GM18502 (cell line): ENCODE results near the gene ALS2.
"Not testable (repeated sequence)": the region's sequence is repeated elsewhere in the genome, so short reads cannot be mapped to it uniquely, and the experiment has no call there.

ENCODE experiments used
- ATAC-seq: cut with Tn5 transposase; IDR thresholded peaks from one replicate; pipeline ENCODE4 v1.9.1; 2021; ENCODE audit warnings: mild to moderate bottlenecking; ENCODE audit not compliant: unreplicated experiment, poor library complexity

Gene ALS2

DNA sequence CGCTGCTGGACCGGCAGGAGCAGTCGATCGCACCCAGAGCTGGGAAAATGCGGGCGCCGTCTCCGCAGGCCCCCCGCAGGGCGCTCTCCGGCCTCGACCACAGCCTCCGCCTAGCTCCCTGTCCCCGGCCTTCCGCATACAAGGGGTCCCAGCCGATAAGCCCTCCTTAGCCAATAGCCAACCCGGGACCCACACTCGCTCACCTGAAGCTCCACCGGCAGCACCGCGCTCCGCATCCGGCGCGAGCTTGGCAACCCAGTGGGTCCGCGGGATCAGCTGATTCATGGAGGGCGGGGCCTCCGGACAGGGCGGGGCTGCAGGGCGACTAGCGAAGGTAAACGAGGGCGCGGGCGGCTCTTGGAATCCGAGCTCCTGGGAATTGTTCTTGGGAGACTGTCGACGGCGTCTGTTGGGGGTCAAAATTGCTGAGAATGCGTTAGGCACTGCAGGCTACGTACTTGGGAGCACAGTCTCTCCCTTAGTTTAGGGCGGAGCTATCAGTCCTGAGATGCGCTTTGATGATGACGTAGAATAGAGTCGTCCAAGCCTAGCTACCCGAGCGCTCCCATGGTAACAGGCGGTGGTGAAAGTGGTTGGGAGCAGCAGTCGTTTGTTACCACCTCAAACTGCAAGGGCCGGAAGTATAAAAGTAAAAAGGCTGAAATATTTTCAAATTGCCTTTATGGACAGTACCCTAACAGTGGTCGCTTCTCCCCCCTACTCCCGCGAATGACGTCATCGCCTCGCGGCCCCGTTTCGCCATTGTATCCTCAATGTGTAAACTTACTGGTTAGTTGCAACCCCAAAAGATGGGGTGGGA, at the start of gene ALS2:
Gene ALS2 (minus strand): TSS at position 260 of the 820 bp plus-strand sequence. CDS start 12,048 bp downstream, outside the sequence.
- ATAC-seq = peak; percentile 95

DNA sequence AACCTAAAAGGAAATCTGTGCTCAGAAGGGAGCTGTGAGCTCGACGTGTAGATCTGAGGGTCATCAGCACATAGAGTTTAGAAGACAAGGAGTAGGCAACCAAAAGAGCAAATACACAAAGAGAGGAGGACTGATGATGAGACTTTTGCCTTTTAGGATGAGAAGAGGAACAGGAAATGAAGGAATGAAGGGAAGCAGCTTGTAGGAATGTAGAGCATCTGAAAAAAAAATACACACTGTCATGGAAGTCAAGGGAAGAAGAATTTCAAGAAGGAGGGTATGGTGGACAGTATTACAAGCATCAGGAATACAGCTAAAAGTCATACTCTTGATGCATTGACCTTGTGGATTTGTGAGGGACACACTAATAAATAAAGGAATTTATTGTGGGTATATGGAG, 47.5 kb upstream of the ALS2 start:
- no peak for ATAC-seq

DNA sequence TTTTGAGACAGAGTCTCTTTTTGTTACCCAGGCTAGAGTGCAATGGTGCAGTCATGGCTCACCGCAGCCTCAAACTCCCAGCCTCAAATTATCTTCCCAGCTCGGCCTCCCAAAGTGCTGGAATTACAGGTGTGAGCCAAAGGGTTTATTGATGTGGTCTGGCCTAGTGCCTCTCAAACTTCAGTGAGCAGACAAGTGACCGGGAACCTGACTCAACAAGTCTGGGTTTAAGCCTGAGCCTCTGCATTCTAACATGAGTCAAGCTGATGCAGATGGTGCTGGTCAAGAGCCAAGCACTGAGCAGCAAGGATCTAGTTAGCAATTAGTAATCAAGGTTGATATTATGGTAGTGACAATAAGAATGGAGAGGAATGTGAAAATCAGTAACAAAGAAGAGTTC, 46.9 kb upstream of the ALS2 start:
- no peak for ATAC-seq

DNA sequence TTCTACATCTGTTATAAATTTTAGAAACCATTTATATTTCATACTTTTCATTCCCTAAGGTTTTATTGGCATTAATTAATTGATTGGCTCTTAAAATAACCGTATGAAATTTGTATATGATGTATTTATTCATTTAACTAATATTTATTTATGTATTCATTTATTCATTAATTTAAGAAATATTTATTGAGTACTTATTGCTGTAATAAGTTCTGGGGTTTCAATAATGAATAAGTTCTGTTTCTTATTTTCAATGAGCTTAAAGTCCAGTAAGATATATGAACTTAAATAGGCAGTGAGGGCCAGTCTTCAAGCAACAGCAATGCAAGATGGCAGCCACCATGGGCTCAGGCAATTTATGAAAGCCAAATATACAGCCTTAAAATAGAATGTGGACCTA, 43.5 kb upstream of the ALS2 start:
- ATAC-seq = no peak

DNA sequence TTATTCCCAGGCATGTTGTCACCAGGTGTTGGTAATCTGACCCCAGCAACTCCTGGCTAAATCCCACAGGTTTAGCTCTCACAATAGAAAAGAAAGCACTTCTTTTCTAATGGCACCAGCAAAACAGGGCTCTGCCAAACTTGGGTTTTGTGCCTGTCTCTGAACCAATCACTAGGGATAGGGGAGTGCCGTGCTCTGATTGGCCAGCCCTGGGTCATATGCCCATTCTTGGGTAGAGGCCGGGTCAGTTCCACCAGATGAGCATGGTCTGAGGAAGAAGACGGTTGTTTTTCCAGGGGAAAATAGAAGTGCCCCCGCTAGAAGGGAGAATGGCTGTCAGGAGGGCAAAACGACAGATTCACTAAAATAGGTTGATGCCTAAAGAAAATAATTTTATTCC, 40.3 kb upstream of the ALS2 start:
- ATAC-seq = no peak

DNA sequence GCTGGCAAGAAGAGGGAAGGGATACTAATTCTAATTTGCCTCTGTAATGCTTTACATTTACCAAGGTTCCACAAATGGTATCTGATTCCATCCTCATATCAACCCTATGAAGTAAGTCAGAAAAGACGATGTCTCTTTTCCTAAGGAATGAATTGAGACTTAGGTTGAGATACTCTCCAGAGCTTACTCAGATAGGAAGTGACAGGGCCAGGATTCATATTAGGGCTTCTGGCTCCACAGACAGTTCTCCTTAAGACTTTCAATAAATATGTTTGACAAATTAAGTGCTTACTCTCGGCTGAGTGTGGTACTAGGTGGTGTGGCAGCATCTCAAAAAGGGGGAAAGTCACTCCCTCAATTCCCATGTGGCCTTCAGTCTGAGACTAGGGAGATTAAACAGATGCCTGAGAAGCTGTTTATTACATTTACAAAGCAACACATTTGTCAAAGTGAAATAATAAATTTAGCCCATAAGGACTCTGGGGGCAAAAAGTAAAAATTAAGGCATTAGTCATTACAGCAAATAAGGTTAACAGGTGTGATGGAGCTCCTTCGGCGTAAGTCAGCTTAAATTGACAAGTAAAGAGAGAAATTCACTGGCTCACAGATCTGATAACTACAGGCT, 39.8 kb upstream of the ALS2 start:
- ATAC-seq = no peak

DNA sequence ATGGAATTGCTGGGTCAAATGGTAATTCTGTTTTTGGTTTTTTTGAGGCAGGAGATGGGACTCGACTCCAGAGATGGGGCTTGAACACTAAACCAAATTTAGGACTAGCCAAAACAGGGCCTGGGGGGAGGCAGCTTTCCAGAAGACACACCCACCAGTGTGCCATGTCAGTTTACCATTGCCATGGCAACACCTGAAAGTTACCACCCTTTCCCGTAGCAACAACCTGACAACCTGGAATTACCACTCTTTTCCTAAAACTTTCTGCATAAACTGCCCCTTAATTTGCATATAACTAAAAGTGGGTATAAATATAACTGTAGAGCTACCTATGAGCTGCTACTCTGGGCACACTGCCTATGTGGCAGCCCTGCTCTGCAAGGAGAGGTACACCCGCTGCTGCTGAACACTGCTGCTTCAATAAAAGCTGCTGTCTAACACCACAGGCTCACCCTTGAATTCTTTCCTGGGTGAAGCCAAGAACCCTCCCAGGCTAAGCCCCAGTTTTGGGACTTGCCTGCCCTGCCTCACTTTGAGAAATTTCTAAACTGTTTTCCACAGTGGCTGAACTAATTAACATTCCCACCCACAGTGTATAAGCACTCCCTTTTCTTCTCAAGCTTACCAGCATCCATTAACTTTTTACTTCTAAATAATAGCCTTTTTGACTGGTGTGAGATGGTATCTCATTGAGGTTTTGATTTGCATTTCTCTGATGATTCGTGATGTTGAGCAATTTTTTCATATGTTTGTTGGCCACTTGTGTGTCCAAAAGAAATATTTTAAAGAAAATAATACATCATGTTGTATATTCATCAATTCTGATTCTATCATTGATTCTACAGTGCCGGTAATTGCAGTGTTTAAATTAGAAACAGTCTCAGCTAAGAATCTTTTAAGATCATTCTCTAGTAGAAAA, 36.2 kb upstream of the ALS2 start:
- ATAC-seq = no peak

DNA sequence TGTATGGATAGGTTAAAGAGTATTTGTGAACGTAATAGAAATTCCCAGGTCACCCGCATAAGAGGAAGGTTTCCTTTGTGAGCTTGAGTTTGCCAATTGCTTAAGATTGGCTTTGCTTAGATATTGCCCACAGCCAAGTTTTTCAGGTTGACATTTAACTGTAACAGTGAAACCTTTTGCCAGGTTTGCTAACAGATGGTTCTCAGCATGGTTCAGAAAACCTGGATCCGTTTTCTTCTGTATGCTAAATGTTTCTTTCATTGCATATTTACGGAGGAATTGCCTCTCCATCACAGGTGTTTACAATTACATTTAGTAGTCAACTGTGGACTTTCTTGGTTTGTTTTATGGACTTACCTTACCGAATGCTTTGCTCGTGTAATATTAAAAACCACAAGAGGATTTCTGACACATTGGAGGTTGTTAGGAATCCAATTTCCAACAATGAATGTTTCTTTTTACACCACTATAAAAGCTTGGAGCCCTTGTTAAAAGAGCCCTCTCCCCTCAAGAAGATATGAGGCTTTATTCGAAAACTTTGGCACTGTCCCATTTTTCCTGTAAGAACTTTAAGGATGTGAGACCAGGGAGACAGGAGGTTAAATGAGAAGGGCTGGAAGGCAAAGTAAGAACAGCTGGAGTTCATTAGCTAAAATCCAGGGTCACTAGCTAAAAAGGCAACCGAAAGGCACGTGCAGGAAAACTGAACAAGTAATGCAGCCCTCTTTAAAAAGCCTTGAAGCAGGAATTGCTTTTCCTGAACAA, 33.4 kb upstream of the ALS2 start:
- no peak for ATAC-seq

DNA sequence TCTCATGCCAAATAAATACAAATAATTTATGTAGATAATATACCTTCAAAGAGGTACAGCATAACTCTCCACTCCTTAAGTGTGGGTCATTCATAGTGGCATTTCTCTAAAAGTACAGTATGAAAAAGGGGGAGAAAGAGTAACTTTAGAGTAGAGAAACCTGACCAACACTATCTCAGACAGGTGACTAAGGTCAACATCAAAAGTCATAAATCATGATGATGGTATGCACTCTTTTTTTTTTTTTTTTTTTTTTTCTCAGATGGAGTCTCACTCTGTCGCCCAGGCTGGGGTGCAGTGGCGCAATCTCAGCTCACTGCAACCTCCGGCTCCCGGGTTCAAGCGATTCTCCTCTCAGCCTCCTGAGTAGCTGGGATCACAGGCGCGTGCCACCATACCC, 29.9 kb upstream of the ALS2 start:
- ATAC-seq = not testable (repeated sequence)

DNA sequence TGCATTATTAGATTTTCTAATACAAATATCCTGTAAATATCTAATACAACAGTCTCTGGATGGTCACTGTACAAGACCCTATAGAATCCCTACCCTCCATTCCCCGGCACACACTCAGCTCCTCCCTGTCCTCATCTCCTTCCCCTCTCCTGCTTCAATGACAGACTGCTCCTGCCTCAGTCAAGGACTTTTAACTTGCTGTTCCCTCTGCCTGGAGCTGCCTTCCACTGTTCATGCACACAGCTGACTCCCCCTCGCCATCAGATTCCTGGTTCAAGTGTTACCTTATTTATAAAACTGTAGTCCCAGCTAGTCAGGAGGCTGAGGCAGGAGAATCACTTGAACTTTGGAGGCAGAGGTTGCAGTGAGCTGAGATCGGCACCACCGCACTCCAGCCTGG, 28.9 kb upstream of the ALS2 start:
- ATAC-seq = no peak

DNA sequence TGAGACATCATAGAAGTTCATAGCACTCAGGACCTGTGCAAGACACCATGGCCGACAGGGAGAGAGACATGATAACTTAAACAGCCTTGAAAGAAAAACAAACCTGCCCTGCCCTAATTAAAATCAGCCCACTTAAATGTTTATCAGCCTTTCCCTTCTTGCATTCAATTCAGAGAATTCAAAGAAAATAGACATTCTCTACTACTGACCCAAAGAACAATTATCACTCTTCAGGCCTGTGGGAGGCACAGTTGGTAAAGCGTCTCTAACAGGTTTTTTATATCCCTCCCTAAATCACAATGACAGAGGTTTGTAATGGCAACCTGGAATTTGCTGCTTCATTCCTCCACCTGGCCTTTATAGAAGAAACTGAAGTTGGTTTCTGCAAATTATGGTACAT, 27.3 kb upstream of the ALS2 start:
- ATAC-seq = no peak

DNA sequence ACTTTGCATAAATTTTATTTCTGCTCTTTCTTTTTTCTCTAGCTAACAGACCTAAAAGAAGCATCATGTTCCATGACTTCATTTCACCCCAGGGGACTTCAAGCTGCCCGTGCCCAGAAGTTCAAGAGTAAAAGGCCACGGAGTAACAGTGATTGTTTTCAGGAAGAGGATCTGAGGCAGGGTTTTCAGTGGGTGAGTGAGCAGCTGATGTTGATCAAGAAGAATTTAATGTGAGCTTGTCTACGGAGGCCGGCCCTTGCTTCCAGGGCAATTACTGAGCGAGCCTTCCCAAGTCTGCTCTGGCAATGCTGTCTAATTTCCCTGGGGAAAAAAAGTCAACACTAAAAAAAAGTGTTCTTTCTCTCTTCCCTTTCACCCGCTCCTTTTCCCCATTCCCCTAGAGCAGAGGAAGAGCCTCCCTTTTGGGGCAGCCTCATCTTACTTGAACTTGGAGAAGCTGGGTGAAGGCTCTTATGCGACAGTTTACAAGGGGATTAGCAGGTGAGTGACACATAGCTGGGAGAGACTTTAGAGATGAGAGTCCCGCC, 26.8 kb upstream of the ALS2 start:
- no peak for ATAC-seq

DNA sequence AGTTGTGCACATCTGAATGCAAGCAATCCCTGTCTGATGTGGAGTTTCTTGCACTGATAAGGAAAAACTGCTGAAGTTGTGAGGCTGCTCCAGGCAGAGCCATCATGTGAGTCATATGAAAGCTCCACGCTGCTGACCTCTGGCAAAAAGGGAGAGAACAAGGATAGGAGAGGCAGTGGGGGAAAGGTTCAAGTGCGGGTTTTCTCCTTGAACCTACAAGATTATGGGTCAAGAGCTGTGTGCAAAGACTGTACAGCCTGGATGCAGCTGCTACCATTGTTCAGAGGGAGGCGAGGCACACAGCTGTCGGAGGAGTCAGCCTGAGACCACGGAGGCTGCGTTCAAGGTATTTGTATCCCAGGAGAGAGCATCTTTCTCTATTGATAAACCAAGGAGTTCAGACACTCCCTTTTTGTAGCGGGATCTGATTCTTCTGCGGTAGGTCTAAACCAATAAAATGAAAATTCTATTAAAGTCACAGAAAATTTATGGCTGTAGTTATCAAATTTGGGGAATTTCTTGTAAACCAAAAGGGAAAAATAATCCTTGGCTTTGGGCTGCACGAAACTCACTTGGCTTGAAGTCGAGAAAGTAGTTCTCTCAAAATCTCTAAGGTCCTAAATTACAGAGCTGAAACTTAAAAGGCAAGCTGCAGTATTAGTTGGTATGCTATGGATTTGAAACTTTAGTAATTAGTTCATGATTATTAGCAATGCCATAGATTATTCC, 25.9 kb upstream of the ALS2 start, which contains the start of gene CDK15:
Gene CDK15 (plus strand): TSS at position 96 of the 729 bp plus-strand sequence. CDS start 128 bp downstream, at position 224.
- ATAC-seq = no peak

DNA sequence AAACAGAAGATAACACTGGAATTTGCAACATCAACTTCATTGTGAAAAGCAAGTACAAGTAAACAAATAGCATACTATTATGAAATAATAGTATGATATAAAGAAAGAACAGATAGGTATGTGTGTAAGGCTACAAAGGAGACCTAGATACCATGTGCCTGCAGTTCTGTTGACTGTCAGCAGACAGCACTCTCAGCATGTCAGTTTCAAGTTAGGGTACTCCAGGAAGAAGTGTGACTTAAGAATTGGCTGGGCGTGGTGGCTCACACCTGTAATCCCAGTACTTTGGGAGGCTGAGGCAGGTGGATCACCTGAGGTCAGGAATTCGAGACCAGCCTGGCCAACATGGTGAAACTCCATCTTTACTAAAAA, 18.2 kb upstream of the ALS2 start:
- not testable (repeated sequence) for ATAC-seq

DNA sequence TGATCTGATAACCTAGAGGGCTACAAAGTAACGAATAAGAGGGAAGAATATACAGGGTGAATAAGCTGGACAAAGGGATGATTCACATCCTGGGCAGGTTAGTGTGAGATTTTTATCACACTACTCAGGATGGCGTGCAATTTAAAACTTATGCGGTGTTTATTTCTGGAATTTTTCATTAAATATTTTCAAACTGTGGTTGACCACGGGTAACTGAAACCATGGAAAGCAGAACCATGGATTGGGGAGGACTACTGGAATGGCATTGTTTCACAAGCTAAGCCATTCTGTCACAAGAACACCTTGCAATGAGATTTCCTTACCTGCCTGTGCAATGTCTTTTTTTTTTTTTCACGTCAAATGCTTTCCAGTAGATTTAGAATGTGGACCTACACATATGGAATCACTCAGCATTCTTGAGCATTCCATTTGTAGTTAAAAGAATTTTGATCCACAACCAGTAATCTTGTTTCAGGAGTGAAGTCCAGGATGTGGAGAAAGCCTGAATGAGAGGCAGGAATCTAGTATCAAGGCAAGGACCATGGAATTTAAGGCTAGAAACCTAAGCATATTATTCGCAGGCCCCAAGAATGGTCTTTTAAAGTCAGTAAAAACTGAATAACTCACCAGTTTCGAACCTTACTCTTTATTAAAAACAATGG, 17.6 kb upstream of the ALS2 start:
- ATAC-seq = no peak

DNA sequence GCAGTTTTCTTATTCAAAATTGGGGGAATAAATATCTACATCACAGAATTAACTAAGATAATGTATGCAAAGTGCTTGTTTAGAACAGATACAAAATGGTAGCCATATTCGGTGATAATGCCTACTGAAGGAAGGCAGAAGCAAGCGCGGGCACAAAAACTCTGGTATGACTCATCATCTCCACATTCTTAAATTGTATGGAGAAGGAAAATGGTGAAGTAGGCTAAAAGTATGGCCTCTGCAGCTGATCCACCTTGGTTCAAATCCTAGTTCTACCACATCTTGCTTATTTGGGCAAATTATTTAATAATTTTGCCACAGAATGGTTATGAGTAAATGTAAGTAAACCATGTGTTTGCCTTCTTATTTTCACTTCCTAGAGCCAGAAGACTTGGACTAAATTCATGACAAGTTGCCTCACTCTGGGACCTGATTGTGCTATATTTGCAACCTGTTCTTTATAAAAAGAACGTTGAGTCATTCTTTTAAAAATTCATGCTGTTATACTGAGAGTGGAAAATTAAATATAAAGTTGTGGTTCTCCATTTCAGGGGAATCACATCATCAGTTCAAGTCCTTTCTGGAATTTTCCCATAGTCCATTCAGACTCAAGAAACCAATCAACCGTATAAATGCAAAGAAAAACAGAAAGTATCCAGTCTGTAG, 16.6 kb upstream of the ALS2 start:
- ATAC-seq = no peak

DNA sequence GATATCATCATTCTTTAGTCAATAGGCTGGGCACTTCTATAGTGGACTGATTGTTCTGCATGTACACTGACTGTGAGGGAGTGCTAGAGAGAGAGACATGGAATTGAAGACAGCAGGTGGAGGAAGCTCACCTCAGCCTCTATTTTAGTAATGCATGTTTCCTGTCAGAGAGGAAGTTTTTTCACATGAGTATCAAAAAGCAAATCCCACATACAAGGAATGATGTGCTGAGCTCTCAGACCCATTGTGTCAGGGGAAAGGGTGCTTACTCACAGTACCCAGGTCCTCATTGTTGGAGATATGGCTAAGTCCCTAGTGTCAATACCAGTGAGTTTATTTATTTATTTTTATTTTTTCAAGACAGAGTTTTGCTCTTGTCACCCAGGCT, 15.7 kb upstream of the ALS2 start:
- ATAC-seq = no peak
